ENCODE measurements around the gene PURB. TPM values are rescaled to one million over a fixed set of nuclear protein-coding genes. Genes with fewer than 3 reads are reported as not detected.
"Not testable (repeated sequence)": the region's sequence is repeated elsewhere in the genome, so short reads cannot be mapped to it uniquely, and the experiment has no call there.

PURB gene
- total RNA-seq, 2 experiments from 2014 or later, result 33.4 to 35.4 TPM

DNA sequence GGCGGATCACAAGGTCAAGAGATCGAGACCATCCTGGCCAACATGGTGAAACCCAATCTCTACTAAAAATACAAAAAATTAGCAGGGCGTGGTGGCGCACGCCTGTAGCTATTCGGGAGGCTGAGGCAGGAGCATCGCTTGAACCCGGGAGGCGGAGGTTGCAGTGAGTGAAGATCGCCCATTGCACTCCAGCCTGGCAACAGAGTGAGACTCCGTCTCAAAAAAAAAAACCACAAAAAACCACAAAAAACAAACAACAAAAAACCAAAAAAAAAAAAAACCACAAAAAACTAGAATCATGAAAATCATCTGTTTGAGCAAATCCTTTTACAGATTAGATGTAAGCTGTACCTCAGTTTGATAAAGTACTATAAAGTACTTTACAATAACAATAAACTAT is 38.9 kb downstream of the PURB start:
- not testable (repeated sequence) for H3K9me3 Mint-ChIP-seq (ENCODE audit: low read depth); H3K27me3 Mint-ChIP-seq; ATAC-seq
- CTCF ChIA-PET, result interaction anchor here (0.8 to 5.4 kb wide), 16 partner anchors 12 to 281 kb away, joined by 3 to 44 read pairs (median 5); partner anchors contain the start of genes OGDH, PPIA and PURB
- Mint-ChIP-seq H3K36me3 (peaks cover 28% of the 10 kb centered on the region), H3K27ac (peak overlapping the region; percentile 99), H3K4me3 (peak overlapping the region; percentile 97), H3K4me1 (peaks cover 43% of the 10 kb centered on the region)
- DNase-seq, result peak; percentile 46

DNA sequence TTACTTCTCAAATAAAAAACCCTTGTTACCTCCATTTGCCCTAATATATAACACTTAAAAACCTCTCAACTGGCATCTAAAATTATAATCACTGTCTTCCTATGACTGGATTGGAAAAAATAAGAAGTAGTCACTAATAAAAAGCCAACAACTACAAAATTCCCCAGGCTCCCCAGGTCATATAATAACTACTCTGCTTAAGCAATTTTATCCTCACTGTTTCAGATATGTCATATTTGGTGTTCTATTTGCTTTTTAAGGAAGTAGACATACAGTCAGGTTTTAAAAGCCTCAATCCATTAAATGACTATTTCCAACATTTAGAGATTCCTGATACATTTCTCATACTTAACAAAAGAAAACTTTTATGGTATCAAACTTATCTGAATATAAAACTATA is 39.9 kb downstream of the PURB start:
- Mint-ChIP-seq H3K9me3 (ENCODE audit: low read depth) (no peaks in the 10 kb centered on the region), H3K27ac (no peak overlapping the region), H3K27me3 (no peaks in the 10 kb centered on the region), H3K36me3 (peaks cover 36% of the 10 kb centered on the region), H3K4me3 (peak overlapping the region; percentile 97), H3K4me1 (peaks cover 40% of the 10 kb centered on the region)
- DNase-seq (no peak), ATAC-seq (no peak)
- CTCF ChIA-PET, result interaction anchor here (1.0 to 5.4 kb wide), 8 partner anchors 13 to 280 kb away, joined by 3 to 44 read pairs (median 5); partner anchors contain the start of genes PPIA and PURB

DNA sequence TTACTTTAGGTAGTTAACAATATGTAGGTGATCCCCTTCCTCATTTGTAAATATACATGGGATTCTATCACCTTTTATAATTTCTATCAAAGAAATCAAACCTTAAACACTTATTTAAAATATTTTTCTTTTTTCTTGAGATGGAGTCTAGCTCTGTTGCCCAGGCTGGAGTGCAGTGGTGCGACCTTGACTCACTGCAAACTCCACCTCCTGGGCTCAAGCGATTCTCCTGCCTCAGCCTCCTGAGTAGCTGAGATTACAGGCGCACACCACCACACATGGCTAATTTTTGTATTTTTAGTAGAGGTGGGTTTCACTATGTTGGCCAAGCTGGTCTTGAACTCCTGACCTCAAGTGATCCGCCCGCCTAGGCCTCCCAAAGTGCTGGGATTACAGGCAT is 41.9 kb downstream of the PURB start:
- Mint-ChIP-seq H3K4me1 (peaks cover 33% of the 10 kb centered on the region), H3K36me3 (peaks cover 41% of the 10 kb centered on the region)
- not testable (repeated sequence) for H3K27ac Mint-ChIP-seq; H3K27me3 Mint-ChIP-seq; ATAC-seq; H3K9me3 Mint-ChIP-seq (ENCODE audit: low read depth); H3K4me3 Mint-ChIP-seq; DNase-seq
- CTCF ChIA-PET, result interaction anchor here (1.0 to 1.6 kb wide), 2 partner anchors 17 to 280 kb away, joined by 3 read pairs; no protein-coding TSS in a partner anchor

DNA sequence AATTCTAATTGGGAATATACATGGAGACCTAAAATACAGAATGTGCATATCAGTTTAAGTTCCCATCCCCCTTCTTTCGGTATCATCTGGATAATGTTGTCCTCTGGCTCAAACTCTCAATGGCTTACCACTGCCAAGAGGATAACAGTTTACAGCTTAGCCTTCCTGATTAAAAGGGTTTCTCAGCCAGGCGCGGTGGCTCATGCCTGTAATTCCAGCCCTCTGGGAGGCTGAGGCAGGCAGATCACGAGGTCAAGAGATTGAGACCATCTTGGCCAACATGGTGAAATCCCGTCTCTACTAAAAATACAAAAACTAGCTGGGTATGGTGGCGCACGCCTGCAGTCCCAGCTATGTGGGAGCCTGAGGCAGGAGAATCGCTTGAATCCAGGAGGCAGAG is 42.7 kb downstream of the PURB start:
- H3K9me3 Mint-ChIP-seq (ENCODE audit: low read depth); H3K4me3 Mint-ChIP-seq; H3K27ac Mint-ChIP-seq; DNase-seq; ATAC-seq; H3K27me3 Mint-ChIP-seq: not testable (repeated sequence)
- CTCF ChIA-PET, result interaction anchor here (1.6 kb wide), 1 partner anchor 16 kb away, joined by 3 read pairs; no protein-coding TSS in a partner anchor
- Mint-ChIP-seq H3K4me1 (peaks cover 32% of the 10 kb centered on the region), H3K36me3 (peaks cover 43% of the 10 kb centered on the region)

DNA sequence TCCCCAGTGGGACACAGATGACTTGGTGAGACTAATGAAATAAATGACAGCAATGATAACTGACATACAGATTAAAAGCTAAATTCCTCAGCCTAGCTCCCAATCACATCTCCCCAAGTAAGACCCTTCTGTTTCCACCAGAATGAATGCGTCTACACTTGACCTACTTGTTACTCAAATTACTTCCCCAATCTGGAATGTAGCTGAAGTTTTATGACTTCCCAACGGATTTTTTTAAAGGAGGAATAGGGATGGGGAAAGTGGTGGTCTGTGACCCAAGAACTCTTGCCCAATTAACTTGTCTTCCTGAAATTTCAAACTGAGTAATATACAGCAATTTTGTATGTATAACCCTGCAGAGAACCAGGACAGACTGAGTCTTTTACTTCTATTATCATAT is 46.6 kb downstream of the PURB start:
- Mint-ChIP-seq H3K9me3 (ENCODE audit: low read depth) (no peaks in the 10 kb centered on the region), H3K27me3 (no peaks in the 10 kb centered on the region), H3K4me3 (no peak overlapping the region), H3K27ac (no peak overlapping the region), H3K4me1 (peaks cover 12% of the 10 kb centered on the region), H3K36me3 (peaks cover 51% of the 10 kb centered on the region)
- ATAC-seq (no peak), DNase-seq (no peak)
- CTCF ChIA-PET, result no interaction called here

DNA sequence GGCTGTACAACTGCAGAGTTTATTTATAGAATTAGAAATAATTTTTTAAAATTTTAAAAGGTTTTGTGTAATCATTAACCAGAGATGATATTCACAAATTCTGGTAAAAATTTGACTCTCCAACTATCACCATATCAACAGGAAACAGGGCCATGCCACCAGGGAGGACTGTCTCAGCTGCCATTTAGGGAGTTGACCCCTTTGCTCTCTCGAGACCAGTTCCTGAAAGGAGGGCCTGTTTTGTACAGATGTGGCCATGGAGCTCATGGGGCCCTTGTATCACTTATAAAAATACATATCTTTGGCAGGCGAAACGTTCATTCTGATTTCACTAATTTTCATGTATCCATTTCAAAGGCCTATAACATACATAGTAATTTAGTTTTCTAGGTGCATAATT is 57.8 kb downstream of the PURB start:
- no peak for ATAC-seq
- Mint-ChIP-seq H3K36me3 (peaks cover 36% of the 10 kb centered on the region), H3K9me3 (ENCODE audit: low read depth) (no peaks in the 10 kb centered on the region), H3K27me3 (no peaks in the 10 kb centered on the region), H3K27ac (no peak overlapping the region), H3K4me3 (no peak overlapping the region), H3K4me1 (peaks cover 17% of the 10 kb centered on the region)
- DNase-seq, result no peak
- CTCF ChIA-PET, result interaction anchor here (1.0 to 1.4 kb wide), 3 partner anchors 16 to 308 kb away, joined by 3 read pairs; no protein-coding TSS in a partner anchor

Other genes starting within 250 kb of the PURB start
- gene ZMIZ2, start 136.7 kb downstream of the PURB start, total RNA-seq, result 100 to 1,000 TPM; 103 to 120 TPM
- 1,000 to 10,000 TPM; 1,935 to 2,367 TPM for gene PPIA, start 88.8 kb downstream of the PURB start, total RNA-seq
- 100 to 1,000 TPM; 302 to 331 TPM for gene H2AZ2, start 37.4 kb downstream of the PURB start, total RNA-seq
- 100 to 1,000 TPM; 502 to 567 TPM for gene MYO1G, start 93.5 kb upstream of the PURB start, total RNA-seq
- gene CCM2, start 114.7 kb upstream of the PURB start, total RNA-seq, result 100 to 1,000 TPM in 1 of 2 experiments, 10 to 100 TPM in 1; 87.5 to 113 TPM
- gene NACAD, start 203.4 kb upstream of the PURB start, total RNA-seq, result under 1 TPM; 0.09 to 0.35 TPM
- 100 to 1,000 TPM; 121 to 152 TPM for gene TBRG4, start 226.2 kb upstream of the PURB start, total RNA-seq